HG03045 (cell line): ENCODE measurements around the gene SAMD4A.

Source experiments
- ATAC-seq: cut with Tn5 transposase; IDR thresholded peaks from one replicate; pipeline ENCODE4 v1.9.1; 2021; ENCODE audit warnings: mild to moderate bottlenecking, moderate library complexity; ENCODE audit not compliant: unreplicated experiment

Gene SAMD4A

DNA sequence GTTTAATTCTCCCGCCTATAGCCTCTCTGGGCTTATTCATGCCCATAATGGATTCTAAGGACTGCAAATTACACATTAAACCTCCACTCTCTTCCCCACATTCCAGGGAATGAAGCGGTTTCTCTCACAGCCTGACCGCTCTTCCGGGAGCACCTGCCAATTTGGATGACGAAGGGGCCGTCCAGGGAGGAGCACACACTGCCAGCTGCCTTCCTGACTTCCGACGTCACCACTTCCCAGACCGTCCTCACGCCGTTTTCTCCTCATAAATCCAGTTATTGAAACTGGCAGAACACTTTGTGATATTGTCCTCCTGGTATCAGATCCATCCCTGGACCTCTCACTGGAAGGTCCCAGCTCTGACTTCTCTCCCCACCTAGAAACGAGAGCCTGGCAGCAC lies 248.1 kb downstream of the SAMD4A start:
- ATAC-seq, result no peak

DNA sequence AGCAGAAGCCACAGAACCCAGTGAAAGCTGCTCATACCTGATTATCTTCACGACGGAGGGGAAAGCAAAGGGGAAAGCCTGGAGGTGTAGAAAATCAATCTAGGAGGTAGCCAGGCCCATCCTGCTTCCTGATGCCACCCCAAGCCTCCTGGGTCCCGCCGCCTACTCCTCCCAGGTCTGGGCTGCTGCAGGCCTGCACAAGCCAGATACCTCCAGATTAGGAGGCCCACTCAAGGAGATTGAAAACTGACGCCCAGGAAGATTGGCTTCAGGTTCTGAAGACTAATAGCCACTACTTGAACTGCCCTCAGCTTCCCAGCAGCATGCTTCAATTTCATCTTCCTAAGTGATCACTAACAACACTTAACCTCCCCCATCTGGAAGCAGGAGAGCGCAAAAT lies 248.6 kb downstream of the SAMD4A start:
- ATAC-seq, result no peak

DNA sequence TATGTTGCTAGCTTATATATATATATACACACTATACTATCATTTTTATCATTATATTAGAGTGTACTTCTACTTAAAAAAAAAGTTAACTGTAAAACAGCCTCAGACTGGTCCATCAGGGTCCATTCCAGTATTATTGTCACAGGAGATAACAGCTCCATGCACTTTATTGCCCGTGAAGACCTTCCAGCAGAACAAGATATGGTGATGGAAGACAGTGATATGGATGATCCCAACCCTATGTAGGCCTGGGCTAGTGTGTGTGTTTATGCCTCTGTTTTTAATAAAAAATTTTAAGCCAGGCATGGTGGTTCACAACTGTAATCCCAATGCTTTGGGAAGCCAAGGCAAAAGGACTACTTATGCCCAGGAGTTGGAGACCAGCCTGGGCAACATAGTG lies 249.5 kb downstream of the SAMD4A start:
- no peak for ATAC-seq

DNA sequence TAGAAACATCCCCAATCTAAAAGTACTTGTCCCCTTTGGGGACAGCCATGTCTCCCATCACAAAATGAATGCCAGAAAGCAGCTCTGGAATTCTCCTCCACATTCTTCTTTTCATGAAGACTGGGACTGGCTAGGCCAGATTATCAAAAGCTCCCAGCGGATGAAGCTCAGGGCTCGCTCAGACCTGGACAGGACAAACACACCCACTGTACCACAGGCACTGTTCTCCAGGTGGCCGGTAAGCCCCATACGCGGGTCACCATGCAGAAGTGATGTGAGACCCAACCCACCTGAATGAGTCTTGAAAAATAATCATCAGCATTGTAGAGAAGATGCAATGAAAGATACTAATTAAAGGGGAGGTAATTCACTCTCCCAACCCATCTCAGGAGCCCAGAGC lies 250.6 kb downstream of the SAMD4A start:
- no peak for ATAC-seq

DNA sequence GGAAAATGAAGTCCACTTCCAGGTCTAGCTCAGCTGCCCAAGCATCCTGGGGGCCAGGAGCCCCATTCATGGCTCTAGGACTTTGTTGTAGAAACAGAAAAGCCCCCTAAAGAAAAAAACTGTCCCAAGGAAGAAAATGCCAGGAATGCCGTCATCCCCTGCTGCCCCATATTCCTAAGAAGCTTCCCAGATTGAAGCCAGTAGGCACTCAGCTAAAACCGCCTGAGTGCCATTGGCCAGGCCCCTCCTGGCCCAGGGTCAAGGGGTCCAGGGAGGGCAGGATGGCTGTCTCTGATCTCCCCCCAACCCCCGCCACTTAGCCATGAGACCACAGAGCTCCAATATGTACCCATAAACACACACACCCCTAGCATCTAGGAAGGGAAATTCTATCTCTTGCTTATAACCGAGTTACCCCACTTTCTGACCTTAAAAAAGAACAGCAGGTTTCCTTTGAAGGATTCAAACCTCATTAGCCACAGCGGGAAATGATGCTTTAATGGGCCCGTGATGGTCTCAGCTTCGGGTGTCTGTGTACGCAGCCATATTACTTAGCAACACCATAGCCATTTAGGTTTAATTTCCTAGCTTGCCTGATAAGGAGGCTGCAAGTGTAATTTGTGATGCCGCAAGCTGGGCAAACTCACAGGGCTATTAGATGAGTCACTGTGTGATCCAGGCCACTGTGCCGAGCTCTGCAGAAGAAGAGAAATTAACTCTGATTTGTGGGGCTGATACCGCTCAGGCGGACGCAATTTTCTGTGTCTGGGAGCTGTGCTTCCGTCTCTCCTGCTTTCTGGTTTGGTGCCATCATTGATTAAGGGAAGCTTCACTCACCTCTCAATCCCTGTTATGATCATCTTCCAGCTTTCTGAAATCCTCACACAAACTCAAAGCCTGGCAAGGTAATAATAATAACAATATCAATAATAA lies 251.5 kb downstream of the SAMD4A start:
- ATAC-seq, result no peak

DNA sequence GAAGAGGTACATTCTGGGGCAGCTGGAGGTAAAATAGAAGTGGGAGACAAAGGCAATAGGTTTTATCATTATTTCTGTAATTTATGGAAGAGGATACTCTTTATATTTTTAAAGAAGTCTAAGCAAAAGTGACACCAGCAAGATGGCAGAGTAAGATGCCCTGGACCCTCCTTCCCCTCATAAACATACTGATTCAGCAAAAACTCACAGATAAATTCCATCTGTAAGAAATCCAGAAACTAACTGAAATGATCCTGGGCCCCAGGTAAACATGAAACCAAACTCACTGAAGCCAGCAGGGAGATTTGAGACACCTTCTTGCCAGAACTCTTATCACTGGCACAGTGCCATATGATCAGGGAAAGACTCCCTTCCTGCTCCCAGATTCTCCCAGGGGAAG lies 255.8 kb downstream of the SAMD4A start:
- no peak for ATAC-seq

DNA sequence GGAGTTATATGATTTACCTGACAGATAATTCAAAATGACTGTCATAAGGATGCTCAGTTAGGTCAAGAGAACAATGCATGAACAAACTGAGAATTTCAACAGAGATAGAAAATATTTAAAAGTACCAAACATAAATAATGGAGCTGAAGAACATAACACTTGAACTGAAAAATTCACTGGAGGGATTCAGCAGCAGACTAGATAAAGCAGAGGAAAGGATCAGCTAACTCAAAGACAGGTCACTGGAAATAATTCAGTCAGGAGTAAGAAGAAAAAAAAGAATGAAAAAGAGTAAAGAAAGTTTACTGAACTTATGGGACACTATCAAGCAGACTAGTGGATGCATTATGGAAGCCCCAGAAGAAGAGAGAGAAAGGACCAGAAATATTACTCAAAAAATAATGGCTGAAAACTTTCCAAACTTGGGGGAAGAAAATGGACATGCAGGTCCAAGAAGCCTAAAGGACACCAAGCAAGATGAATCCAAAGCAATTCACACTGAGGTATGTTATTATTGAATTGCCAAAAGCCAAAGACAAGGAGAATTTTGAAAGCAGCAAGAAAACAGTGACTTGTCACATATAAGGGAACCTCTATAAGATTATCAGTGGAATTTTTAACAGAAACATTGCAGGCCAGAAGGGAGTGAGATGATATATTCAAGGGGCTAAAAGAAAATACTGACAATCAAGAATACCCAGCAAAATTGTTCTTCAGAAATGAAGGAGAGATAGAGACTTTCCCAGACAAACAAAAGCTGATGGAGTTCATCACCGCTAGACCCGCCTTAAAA lies 257.0 kb downstream of the SAMD4A start:
- ATAC-seq, result no peak

DNA sequence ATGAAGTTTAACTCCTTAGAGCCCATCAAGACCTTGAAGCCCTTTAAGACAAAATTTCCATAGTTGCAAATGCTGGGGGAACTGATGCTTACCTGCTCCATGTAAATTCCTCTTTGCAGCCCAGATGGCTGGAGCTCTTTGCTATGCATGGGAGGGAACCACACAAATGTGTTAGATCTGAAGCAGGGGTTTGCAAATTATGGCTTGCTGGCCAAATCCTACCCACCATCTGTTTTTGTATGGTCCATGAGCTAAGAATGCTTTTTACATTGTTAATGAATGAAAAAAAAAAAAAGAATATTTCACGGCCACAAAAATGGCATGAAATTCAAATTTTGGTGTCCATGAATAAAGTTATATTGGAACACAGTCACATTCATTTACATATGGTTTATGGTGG lies 261.1 kb downstream of the SAMD4A start:
- no peak for ATAC-seq

DNA sequence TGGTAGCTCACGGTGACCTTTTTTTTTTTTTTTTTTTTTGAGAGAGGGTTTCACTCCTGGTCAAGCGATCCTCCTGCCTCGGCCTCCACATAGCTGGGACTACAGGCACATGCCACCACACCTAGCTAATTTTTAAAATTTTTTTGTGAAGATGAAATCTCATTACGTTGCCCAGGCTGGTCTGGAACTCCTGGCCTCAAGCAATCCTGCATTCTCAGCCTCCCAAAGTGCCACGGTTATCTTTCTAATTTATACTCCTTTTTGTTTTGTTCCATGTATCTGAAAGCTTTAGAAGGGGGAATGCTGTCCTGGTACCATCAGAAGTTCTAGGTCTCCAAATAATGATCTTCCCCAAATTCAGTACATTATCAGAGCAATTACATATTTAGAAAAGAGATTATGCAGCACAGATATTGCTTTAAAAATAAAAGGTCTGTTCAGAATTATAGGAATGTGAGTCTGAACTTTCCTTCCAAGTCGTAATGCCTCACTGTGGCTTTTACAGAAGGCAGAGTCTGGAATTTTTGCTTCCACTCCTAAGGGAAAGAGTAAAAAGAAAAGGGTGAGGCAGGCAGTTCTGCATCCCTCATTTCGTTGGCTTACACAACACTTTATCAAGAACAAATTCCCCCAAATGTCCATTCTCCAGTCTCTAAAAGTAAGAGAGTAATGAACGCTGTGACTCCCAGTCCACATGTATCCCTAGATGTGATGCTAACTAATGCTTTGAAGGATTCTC lies 262.7 kb downstream of the SAMD4A start:
- ATAC-seq, result no peak

DNA sequence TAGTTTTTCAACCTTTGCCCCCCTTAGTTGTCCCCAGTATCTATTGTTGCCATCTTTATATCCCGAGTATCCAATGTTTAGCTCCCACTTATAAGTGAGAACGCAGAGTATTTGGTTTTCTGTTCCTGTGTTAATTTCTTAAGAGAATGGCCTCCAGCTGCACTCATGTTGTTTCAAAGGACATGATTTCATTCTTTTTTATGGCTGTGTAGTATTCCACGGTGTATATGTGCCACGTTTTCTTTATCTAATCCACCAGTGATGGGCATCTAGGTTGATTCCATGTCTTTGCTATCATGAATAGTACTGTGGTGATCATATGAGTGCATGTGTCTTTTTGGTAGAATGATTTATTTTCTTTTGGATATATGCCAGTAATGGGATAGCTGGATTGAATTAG lies 263.7 kb downstream of the SAMD4A start:
- no peak for ATAC-seq

DNA sequence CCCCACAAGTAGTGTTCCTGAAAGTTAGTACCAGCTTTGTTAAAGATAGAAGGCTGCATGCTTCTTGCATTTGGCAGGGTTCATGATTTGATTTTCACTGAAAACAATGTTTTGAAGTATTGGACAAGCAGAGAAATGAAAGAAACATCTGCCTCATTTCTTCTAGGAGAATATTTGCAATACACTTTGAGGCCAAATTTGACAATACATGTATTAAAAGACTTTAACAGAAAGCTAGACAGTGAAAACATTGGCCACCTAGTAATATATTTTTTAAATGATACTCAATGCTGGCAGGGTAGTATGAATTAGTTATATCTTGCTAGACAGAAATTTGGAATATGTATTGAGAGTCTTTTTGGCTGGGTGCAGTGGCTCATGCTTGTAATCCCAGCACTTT lies 267.2 kb downstream of the SAMD4A start:
- ATAC-seq, result no peak

DNA sequence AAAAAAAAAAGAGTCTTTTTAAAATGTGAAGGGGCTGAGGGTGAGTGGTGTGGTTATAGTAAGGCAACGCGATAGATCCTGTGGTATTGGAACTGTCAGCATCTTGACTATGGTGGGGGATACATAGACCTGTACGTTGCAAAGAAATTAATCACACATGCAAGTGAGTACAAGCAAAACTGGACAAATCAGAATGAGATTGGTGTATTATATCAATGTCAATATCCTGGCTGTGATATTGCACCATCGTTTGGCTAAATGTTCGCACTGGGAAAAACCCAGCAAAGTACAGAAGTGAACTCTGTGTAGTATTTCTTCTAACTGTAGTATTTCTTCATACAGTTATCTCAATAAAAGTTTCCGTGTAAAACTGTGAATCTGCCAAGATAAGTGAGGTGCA lies 267.8 kb downstream of the SAMD4A start:
- ATAC-seq, result no peak

DNA sequence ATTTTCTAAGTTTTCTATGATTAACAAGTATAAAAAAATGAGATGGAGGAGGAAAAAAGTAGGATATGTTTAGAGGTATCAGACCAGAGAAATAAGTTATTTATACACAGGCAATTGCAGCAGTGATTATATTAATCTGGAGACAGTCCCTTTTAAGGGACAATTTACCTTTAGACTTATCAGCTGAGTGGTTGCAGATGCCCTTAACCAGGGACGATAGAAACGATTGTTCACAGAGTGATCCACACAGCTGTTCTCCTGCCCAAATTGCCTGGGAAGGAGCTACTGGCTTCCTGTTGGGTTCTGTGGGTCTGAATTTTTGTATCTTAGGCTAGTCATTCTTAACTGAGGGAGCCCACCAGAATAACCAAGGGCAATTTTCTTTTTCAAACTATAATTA lies 269.3 kb downstream of the SAMD4A start:
- ATAC-seq, result no peak

DNA sequence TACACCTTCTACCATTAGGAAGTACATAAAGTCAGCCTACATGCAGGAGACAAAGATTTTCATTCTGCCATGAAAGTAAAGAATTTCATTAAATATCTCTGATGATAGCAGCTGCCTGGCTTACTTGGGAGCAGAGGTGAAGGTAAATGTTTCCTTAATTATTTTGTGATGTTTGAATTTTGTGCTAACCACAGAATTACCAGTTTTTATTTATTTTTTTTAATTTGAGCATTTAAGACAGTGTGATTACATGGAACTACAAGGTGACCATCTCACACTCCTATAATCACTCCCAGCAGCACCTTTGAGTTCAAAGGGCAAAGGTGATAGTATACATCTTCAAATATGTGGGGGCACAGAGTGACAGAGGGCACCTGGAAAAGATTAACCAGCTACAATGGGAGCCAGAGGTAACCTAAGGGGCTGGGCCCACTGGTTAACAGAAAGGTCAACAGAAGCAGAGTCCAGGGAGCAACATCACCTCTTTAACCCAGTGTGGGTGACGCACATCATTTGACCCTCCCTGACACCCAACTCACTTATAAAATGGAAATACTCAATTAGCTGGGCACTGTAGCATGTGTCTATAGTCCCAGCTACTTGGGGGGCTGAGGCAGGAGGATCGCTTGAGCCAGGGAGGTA lies 270.7 kb downstream of the SAMD4A start:
- no peak for ATAC-seq

DNA sequence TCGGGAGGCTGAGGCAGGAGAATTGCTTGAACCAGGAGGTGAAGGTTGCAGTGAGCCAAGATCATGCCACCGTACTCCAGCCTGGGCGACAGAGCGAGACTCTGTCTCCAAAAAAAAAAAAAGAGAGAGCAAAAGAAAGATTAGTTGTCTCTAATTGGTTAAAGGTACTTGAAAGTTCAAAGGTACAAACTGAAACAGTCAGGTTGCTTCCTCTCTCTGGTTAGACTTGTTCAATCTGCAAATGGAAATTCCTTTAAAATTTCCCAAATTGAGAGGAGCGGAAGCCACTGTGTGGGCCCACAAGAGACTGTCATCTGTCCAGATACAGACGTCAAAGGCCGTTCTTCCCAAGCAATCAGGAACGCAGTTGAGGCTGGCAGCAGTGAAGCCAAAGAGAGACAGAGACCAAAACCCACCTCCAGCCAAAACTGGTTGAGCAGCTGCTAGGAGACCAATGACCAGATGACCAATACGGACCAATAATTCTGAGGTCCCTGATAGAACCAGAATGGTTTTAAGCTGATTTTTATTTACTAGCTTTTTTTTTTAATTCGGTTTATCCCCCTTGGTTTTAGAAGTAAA lies 272.1 kb downstream of the SAMD4A start:
- no peak for ATAC-seq

DNA sequence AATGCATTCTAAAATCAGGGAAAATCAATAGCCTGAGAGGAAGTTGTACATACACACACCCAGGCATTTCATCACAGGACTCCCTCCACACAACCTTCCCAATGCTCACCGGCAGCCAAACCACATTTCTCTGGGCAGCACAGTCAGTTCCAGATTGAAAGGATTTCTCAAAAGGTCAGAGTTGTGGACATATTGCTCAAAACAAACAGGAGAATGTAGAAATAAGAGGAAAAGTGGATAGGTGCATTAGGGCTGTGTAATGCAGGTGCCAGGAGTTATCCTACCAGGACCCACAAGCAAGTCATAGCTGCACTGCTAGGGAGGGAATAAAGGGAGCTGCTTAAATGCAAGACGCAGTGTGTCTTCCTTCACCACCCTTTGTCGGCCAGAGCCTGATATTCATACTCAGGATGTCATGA lies 272.8 kb downstream of the SAMD4A start:
- no peak for ATAC-seq

DNA sequence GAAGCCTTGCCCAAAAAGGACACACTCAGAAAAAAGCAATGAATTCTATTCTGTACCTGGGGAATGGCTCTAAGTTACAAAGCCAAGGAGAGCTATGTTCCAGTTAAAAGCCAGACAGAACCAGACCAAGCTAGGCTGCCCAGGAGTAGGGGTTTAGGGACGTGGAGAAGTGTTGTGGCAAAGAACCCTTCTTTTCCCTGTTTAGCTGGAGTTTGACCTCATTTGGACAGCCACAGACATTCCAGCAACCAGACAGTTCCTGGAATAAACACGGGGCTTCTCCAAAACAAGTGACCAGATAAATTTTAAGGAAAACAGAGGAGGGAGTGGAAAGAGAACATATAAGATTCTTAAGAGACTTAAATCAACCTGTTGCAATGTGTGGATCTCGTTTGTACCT lies 273.4 kb downstream of the SAMD4A start:
- no peak for ATAC-seq

DNA sequence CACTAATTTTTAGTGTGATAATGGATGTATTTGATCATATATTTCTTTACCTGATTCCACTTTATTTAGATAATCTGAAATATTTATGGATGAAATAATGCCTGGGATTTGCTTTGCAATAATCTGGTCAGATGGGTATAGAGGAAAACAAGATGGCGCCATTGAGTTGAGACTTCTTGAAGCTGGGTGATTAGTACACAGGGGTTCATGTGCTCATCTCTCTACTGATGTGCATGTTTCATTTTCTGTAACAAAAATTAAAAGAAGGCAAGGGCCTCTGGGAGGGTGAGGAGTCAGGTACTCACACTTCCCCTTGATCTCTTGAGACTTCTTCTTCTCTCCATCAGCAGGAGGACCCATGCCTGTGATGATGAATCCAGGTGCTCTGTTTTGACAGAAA lies 273.9 kb downstream of the SAMD4A start:
- ATAC-seq, result no peak
